Loucy (cell line): ENCODE measurements around the gene BOD1L1.

Experiments used
- H2AFZ ChIP-seq: fragments of 200-600 bp; sonication (generic); 2 replicates; pipeline ENCODE4 v1.6.0; 2016; ENCODE audit warnings: antibody characterized with exemption, mild to moderate bottlenecking, low read length, moderate library complexity
- H3F3A ChIP-seq: fragments of 200-600 bp; 2 replicates; pipeline ENCODE4 v1.6.0; 2016; ENCODE audit warnings: antibody characterized with exemption, low read depth, mild to moderate bottlenecking
- H3K27me3 ChIP-seq: fragments of 200-600 bp; sonication (generic); 2 replicates; pipeline ENCODE4 v1.6.1; 2014; ENCODE audit warnings: low read length, mild to moderate bottlenecking; ENCODE audit not compliant: insufficient read depth, poor library complexity, severe bottlenecking
- H3K36me3 ChIP-seq: fragments of 200-600 bp; sonication (generic); 2 replicates; pipeline ENCODE4 v1.6.1; 2016; ENCODE audit warnings: low read length; ENCODE audit not compliant: insufficient read depth
- H3K4me1 ChIP-seq: fragments of 200-600 bp; sonication (generic); 2 replicates; pipeline ENCODE4 v1.5.1; 2014; ENCODE audit warnings: low read length, mild to moderate bottlenecking; ENCODE audit not compliant: insufficient read depth, poor library complexity, severe bottlenecking
- H3K4me2 ChIP-seq: fragments of 200-600 bp; sonication (generic); 2 replicates; pipeline ENCODE4 v1.6.0; 2014; ENCODE audit warnings: antibody characterized with exemption, low read length, low read depth, mild to moderate bottlenecking; ENCODE audit not compliant: poor library complexity, severe bottlenecking
- H3K4me3 ChIP-seq: fragments of 200-600 bp; sonication (generic); 2 replicates; pipeline ENCODE4 v1.5.1; 2014; ENCODE audit warnings: low read length, mild to moderate bottlenecking, mixed read lengths; ENCODE audit not compliant: poor library complexity, severe bottlenecking
- H3K79me2 ChIP-seq: fragments of 200-600 bp; sonication (generic); 2 replicates; pipeline ENCODE4 v1.6.1; 2014; ENCODE audit warnings: low read length; ENCODE audit not compliant: insufficient read depth
- H3K9ac ChIP-seq: fragments of 200-600 bp; sonication (generic); 2 replicates; pipeline ENCODE4 v1.6.0; 2014; ENCODE audit warnings: mild to moderate bottlenecking, low read depth, low read length, moderate library complexity; ENCODE audit not compliant: poor library complexity, severe bottlenecking
- H3K9me2 ChIP-seq: fragments of 200-600 bp; sonication (generic); replicated peaks from 2 replicates; pipeline ENCODE4 v1.6.1; 2016; ENCODE audit warnings: low read depth, low read length, mixed read lengths
- H3K9me3 ChIP-seq: fragments of 200-600 bp; sonication (generic); 2 replicates; pipeline ENCODE4 v1.6.1; 2014; ENCODE audit warnings: mild to moderate bottlenecking, antibody characterized with exemption, low read length, low read depth; ENCODE audit not compliant: insufficient read depth
- H4K20me1 ChIP-seq: fragments of 200-600 bp; sonication (generic); 2 replicates; pipeline ENCODE4 v1.6.0; 2014; ENCODE audit warnings: antibody characterized with exemption, low read length, mild to moderate bottlenecking; ENCODE audit not compliant: insufficient read depth, poor library complexity, severe bottlenecking
- EZH2phosphoT487 ChIP-seq: fragments of 200-600 bp; IDR thresholded peaks from 2 replicates; pipeline ENCODE4 v1.6.1; 2018; ENCODE audit warnings: antibody characterized with exemption, mild to moderate bottlenecking, moderate library complexity, borderline replicate concordance
- TF ChIP-seq, protein P1 (sequence below): fragments of 200-600 bp; sonication (generic); conservative IDR thresholded peaks from 2 replicates; pipeline ENCODE4 v1.5.1; 2014; ENCODE audit warnings: mild to moderate bottlenecking, antibody characterized with exemption, low read length

BOD1L1 gene

DNA sequence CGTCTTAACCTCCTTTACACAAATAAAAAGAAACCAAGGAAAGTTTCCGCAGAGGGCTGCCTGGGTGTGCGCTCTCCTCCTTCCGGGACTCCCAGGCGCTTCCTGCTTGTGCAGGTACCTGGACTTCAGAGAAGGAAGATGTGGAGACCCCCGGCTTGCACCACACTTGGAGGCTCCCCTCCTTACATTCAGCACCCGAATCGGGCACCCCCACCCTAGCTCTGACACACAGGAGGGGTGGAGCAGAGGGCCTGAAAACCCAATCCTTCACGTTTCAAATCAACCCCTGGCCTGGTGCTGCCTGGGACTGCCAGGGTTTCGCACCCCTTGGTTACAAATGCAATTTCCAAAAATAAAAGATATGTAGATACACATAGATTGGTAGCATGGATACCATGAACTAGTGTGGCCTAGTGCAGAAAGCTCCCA, 86.3 kb downstream of the BOD1L1 start:
- Histone ChIP-seq H3F3A (no peaks in the 10 kb centered on the region), H3K27me3 (peaks cover 3% of the 10 kb centered on the region), H3K4me2 (no peak overlapping the region), H3K9ac (no peak overlapping the region), H3K4me3 (no peak overlapping the region), H3K9me2 (no peaks in the 10 kb centered on the region), H3K36me3 (no peaks in the 10 kb centered on the region), H3K9me3 (no peaks in the 10 kb centered on the region), H3K4me1 (no peaks in the 10 kb centered on the region), H2AFZ (no peak overlapping the region), H3K79me2 (no peaks in the 10 kb centered on the region), H4K20me1 (no peaks in the 10 kb centered on the region)
- no peak for TF ChIP-seq EZH2phosphoT487
- TF ChIP-seq, protein P1, sequence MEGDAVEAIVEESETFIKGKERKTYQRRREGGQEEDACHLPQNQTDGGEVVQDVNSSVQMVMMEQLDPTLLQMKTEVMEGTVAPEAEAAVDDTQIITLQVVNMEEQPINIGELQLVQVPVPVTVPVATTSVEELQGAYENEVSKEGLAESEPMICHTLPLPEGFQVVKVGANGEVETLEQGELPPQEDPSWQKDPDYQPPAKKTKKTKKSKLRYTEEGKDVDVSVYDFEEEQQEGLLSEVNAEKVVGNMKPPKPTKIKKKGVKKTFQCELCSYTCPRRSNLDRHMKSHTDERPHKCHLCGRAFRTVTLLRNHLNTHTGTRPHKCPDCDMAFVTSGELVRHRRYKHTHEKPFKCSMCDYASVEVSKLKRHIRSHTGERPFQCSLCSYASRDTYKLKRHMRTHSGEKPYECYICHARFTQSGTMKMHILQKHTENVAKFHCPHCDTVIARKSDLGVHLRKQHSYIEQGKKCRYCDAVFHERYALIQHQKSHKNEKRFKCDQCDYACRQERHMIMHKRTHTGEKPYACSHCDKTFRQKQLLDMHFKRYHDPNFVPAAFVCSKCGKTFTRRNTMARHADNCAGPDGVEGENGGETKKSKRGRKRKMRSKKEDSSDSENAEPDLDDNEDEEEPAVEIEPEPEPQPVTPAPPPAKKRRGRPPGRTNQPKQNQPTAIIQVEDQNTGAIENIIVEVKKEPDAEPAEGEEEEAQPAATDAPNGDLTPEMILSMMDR, result no peak

DNA sequence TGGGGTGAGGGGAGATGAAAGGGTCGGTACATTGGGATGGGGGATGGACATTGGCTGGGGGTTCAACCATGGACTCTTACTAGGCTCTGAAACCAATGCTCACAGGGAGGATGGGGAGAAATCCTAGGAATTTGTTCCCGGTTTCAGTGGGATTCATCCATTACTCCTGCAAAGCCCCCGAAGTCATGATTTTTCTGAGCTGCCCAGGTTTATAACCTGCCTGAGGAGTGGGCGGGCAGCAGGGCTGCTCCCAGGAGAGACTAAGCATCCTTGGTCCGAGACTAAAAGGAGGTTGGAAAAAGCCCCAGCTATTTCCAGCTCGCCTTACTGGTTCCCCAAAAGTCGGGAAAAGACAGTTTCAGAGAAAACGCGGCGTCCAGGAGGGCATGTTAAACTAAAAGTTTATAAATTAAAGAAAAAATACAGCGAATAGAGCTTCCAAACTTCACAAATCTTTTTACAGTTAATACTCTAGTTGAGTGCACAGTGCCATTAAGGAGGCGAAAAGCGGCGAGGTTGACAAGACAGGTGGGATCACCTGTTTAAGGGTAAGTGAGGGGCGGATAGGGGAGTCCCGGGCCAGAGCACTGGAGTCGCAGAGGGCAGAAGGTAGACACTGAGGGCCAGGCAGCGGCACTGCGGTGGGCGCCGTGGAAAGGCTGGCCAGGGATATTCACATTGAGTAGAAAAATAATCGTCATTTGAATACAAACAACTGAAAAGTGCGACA, 86.9 kb downstream of the BOD1L1 start:
- H2AFZ ChIP-seq, result no peak overlapping the region
- no peaks in the 10 kb centered on the region for H3K9me2 ChIP-seq
- no peaks in the 10 kb centered on the region for H3K4me1 ChIP-seq
- H3F3A ChIP-seq, result no peaks in the 10 kb centered on the region
- no peak overlapping the region for H3K9ac ChIP-seq
- no peak overlapping the region for H3K4me3 ChIP-seq
- H3K9me3 ChIP-seq, result no peaks in the 10 kb centered on the region
- no peak overlapping the region for H3K4me2 ChIP-seq
- H3K36me3 ChIP-seq, result no peaks in the 10 kb centered on the region
- H3K27me3 ChIP-seq, result peaks cover 3% of the 10 kb centered on the region
- H3K79me2 ChIP-seq, result no peaks in the 10 kb centered on the region
- TF ChIP-seq, protein P1, result no peak
- TF ChIP-seq EZH2phosphoT487, result no peak
- H4K20me1 ChIP-seq, result no peaks in the 10 kb centered on the region

DNA sequence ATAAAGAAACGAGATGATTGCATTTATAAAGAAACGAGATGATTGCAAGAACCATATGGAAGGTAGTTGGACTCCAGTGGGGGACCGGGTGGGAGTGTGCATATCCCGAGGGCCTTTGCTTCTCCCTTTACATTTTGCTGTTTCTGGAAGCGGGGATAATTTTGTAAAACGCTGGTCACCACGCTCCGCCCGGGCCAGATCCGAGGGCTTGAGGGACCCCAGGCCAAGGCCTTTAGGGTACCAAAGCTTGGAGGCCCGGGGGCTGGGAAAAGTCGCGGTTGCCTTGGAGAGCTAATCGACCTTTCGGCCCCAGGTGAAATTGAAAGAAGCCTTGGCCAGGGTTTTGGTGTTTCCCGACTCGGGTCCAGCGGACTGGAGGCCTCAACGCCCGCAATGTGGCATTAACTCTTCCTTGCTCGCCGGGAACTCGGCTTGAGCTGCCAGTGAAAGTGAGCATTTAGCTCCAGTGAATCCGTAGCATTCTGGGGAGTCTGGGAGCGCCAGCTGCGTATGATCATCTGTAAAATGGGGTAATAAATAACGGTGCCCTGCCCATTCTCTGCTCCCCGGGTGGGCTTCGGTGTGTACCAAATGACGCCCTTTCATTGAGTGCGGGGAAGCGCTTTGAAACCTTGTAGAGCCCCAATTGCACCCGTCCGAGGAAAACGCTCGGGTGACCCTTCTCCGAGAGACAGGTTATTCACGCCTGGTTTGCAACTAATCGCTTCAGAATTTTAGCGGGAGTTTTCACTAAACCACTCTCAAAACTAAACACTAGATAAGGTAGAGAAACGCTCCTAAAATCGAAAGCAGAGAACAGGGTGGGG, 87.7 kb downstream of the BOD1L1 start:
- Histone ChIP-seq H3K4me1 (no peaks in the 10 kb centered on the region), H3K4me3 (no peak overlapping the region), H3K9me3 (no peaks in the 10 kb centered on the region), H3K9me2 (no peaks in the 10 kb centered on the region), H3K36me3 (no peaks in the 10 kb centered on the region), H3K79me2 (no peaks in the 10 kb centered on the region), H3K9ac (no peak overlapping the region), H3F3A (no peaks in the 10 kb centered on the region), H4K20me1 (no peaks in the 10 kb centered on the region), H2AFZ (no peak overlapping the region), H3K4me2 (no peak overlapping the region), H3K27me3 (peaks cover 3% of the 10 kb centered on the region)
- TF ChIP-seq, protein P1, result no peak
- TF ChIP-seq EZH2phosphoT487, result no peak
